ENCODE results near the gene PKDREJ.

DNA sequence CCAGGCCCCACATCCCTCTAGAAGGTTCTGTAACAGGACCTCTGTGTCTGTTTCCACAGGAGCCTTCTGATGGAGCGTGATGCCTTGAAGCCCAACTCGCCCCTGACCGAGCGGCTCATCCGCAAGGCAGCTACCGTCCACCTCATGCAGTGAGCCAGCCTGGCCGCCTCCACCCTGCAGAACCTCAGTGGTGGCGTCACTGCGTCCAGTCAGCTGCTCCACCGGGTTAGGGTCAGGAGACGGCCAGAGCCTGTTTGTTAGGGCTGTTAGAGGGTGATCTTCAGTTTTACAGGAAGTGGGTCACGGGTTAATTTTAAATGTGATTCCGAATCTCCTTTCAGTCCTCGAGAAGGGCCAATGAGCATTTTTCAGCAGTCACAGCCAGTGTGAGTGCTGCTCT, 29.6 kb upstream of the PKDREJ start:
- no peak for TF ChIP-seq ELF1 (IDR thresholded peaks at IDR 0.05)
- TF ChIP-seq, protein P1, sequence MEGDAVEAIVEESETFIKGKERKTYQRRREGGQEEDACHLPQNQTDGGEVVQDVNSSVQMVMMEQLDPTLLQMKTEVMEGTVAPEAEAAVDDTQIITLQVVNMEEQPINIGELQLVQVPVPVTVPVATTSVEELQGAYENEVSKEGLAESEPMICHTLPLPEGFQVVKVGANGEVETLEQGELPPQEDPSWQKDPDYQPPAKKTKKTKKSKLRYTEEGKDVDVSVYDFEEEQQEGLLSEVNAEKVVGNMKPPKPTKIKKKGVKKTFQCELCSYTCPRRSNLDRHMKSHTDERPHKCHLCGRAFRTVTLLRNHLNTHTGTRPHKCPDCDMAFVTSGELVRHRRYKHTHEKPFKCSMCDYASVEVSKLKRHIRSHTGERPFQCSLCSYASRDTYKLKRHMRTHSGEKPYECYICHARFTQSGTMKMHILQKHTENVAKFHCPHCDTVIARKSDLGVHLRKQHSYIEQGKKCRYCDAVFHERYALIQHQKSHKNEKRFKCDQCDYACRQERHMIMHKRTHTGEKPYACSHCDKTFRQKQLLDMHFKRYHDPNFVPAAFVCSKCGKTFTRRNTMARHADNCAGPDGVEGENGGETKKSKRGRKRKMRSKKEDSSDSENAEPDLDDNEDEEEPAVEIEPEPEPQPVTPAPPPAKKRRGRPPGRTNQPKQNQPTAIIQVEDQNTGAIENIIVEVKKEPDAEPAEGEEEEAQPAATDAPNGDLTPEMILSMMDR (IDR thresholded peaks at IDR 0.05) = no peak
- no peak for TF ChIP-seq RAD21 (IDR thresholded peaks at IDR 0.05; ENCODE audit: low read length)
- no peak for TF ChIP-seq SMC3 (IDR thresholded peaks at IDR 0.05; ENCODE audit: low read depth, low read length)
- no peak for TF ChIP-seq JUND (IDR thresholded peaks at IDR 0.05)
- no peak for TF ChIP-seq YY1 (IDR thresholded peaks at IDR 0.05; ENCODE audit: low read depth)
- TF ChIP-seq EP300 (IDR thresholded peaks at IDR 0.05; ENCODE audit: borderline replicate concordance in 1 of 2, low read depth in 1 of 2, low read length in 1 of 2) = no peak
- TF ChIP-seq POLR2AphosphoS5 (IDR thresholded peaks at IDR 0.05; ENCODE audit: low read depth, low read length) = no peak
- TF ChIP-seq EZH2phosphoT487 (IDR thresholded peaks at IDR 0.05; ENCODE audit: borderline replicate concordance, low read depth) = no peak
- TF ChIP-seq GABPA (IDR thresholded peaks at IDR 0.05; ENCODE audit: low read depth) = no peak
- no peak for TF ChIP-seq SIN3A (IDR thresholded peaks at IDR 0.05; ENCODE audit: borderline replicate concordance, low read depth, low read length)
- no peak for TF ChIP-seq TAF1 (IDR thresholded peaks at IDR 0.05; ENCODE audit: borderline replicate concordance, low read depth, low read length)
- TF ChIP-seq FOXJ3 (CRISPR knock-in tag; IDR thresholded peaks at IDR 0.05) = no peak
- TF ChIP-seq, protein P2, sequence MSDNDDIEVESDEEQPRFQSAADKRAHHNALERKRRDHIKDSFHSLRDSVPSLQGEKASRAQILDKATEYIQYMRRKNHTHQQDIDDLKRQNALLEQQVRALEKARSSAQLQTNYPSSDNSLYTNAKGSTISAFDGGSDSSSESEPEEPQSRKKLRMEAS (IDR thresholded peaks at IDR 0.05; ENCODE audit: low read depth) = no peak
